Fibroblast of villous mesenchyme (primary cell): ENCODE results near the gene PPARA. TPM values are rescaled to one million over a fixed set of nuclear protein-coding genes. Genes with fewer than 3 reads are reported as not detected.

ENCODE experiments used
- DNase-seq: peaks from one replicate; pipeline ENCODE4 v3.0.0-alpha.2; 2010; ENCODE audit warnings: low read depth
- H3K4me3 ChIP-seq: 2 replicates; pipeline ENCODE4 v1.5.1; 2011; ENCODE audit warnings: low read depth, mild to moderate bottlenecking, low read length
- total RNA-seq: library from RNA; depleted of rRNA; stranded (reverse); fragments of >200 nt; gene quantifications from 2 replicates; pipeline ENCODE4 v1.2.3, GENCODE V29; 2012
- TF ChIP-seq, protein P1 (sequence below): IDR thresholded peaks from 2 replicates; pipeline ENCODE4 v1.5.1; 2012; ENCODE audit warnings: low read depth, mild to moderate bottlenecking, low read length; ENCODE audit not compliant: insufficient read depth

PPARA gene
- total RNA-seq, 1 donor = 14.2 TPM

DNA sequence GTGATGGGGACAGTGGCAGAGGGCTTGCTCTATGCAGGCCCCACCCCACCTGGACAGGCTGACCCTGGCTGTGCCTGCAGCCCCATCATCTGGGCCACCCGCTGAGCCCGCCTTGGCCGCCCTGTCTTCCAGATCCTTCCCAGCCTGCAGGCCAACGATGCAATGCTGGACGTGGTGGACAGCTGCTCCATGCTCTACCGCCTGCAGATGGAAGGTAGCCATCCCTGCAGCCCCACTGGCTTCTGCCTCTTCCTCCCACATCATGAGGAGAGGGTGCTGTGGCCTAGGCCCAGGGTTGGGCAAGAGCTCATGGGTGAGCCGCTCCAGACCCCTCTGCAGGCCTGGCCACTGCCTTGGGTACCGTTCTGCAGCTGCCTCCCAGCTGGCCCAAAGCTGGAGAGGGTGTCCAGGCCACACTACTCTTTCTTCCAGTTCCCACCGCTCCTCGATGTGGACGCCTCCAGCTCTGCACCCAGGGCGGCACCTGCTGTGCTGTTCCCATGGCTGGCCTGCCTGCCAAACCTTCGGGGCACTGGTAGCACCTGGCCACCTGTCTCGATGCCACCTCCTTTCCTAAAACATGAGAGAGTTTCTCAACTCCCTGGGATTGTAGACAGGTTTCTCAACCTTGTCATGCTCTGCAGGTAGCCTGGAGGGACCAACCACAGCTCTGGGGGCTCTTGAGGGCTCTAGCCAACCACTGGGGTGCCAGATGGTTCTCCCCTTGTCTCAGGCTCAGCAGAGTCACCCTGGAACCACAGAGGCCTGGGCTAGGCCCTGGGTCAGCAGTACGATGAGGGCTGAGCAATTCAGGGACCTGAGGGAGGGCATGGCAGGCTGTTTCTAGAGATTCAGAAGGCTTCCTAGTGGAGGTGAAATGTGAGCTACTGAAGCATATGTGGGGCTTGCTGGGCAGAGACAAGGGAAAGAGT is 136.9 kb downstream of the PPARA start:
- TF ChIP-seq, protein P1, sequence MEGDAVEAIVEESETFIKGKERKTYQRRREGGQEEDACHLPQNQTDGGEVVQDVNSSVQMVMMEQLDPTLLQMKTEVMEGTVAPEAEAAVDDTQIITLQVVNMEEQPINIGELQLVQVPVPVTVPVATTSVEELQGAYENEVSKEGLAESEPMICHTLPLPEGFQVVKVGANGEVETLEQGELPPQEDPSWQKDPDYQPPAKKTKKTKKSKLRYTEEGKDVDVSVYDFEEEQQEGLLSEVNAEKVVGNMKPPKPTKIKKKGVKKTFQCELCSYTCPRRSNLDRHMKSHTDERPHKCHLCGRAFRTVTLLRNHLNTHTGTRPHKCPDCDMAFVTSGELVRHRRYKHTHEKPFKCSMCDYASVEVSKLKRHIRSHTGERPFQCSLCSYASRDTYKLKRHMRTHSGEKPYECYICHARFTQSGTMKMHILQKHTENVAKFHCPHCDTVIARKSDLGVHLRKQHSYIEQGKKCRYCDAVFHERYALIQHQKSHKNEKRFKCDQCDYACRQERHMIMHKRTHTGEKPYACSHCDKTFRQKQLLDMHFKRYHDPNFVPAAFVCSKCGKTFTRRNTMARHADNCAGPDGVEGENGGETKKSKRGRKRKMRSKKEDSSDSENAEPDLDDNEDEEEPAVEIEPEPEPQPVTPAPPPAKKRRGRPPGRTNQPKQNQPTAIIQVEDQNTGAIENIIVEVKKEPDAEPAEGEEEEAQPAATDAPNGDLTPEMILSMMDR = no peak
- no peak overlapping the region for H3K4me3 ChIP-seq
- no peak for DNase-seq

DNA sequence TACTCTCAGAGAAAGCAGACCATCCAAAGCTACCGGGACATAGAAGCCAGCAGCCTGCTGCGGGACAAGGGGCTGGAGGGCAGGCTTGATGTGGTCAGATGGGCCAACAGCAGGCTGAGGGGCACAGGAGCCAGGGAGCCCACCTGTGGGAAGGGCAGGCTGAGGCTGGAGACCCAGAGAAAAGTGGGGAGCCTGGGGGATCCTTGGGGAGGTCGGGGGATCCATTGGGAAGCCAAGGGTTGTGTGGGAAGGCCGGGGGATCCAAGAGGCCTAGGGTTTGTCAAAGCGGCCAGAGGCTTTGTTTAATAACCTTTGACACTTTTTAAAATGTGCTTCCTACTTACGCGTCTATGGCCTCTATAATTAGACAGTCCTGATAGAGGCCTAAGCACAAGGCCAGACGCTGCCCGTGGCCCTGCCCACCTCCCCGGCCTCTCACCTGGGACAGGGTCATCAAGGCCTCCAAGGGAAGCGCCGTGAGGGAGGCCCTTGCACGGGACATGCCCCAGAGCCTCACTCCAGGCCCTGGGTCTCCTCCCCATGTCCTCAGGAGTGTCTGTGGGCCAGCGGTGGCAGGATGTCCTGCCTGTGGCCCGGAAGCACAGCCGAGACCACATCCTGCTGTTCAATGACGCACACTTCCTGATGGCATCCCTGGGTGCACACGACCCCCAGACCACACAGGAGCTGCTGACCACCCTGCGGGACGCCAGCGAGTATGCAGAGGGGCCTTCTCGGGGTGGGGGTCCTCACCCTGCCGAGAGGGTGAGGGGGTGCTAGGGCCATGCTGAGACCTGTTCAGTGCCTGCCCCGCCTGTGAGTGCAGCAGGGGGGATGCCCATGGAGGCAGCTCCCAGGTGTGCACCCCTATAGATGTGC is 137.8 kb downstream of the PPARA start:
- DNase-seq = no peak
- H3K4me3 ChIP-seq = no peak overlapping the region
- TF ChIP-seq, protein P1 = no peak

DNA sequence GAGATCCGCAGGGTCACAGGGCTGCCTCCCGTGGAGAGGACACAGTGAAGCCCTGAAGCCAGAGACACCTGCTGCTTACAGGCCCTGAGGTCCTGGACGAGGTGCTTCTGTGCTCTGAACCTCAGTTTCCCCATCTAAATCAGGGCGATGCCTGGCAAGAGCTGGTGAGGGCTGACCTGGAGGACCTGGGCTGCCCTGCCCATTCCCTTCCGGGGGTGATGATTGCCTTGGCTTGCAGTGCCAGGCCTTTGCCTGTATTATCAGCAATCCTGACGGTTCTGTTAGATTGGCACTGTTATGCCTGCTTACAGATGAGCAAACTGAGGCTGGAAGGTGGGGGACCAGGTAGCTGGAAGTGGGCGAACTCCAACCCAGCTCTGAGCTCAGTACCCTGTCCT is 138.5 kb downstream of the PPARA start:
- DNase-seq = no peak
- TF ChIP-seq, protein P1 = no peak
- no peak overlapping the region for H3K4me3 ChIP-seq

DNA sequence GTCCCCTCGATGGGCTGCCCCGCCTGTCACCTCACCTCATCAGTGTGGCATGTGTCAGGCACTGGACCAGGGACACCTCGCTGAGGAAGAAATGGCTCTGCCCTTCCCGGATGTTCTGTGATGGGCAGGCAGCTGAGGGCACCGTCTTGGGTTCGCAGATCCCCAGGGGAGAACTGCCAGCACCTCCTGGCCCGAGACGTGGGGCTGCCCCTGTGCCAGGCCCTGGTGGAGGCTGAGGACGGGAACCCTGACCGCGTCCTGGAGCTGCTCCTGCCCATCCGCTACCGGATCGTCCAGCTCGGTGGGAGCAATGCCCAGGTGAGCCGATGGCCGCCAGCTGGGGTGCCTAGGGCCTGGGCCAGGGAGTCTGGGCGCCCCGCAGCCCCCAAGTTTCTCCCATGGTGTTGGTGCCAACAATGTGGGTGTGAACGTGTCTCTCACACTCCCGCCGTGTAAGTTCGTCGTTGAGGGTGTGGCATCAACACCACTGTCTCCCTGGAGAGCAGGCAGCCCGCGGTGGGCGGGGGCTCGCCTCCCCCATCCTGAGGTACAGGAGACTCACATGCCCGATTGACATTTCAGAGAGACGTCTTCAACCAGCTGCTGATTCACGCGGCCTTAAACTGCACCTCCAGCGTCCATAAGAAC is 139.0 kb downstream of the PPARA start:
- no peak for DNase-seq
- TF ChIP-seq, protein P1 = no peak
- H3K4me3 ChIP-seq = no peak overlapping the region

DNA sequence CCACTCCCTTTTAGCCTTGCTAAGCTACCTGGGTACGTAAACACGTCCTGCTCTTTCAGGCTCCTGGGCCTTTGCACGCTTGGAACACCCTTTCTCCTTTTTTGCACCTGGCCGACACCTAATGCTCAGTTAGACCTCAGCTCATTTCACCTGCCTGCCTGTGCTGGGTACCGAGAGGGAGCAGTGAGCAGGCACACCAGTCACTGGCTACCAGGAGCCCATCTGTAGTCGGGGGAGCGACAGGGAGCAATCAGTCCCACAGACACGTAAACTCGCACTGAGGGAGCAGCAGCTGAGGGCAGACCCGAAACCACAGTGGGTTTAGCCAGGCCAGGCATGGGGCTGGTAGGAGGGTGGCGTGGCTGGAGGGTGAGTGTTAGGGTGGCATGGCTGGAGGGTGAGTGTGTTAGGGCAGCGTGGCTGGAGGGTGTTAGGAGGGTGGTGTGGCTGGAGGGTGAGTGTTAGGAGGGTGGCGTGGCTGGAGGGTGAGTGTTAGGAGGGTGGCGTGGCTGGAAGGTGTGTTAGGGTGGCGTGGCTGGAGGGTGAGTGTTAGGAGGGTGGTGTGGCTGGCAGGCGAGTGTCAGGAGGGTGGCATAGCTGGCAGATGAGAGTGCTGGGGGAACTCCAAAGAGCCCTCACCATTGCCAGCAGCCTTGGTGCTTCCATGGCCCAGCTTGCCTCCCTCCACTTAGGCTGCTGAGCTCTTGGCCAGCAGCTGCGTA is 140.0 kb downstream of the PPARA start:
- DNase-seq = no peak
- H3K4me3 ChIP-seq = no peak overlapping the region
- TF ChIP-seq, protein P1 = no peak
